PC-9 (cell line): ENCODE measurements around the gene PAK4.

Source experiments
- EZH2 ChIP-seq: fragments of 200-600 bp; sonication (generic); IDR thresholded peaks from 2 replicates; pipeline ENCODE4 v1.8.0; 2017; ENCODE audit warnings: antibody characterized with exemption, low read depth
- TF ChIP-seq, protein P1 (sequence below): fragments of 200-600 bp; sonication (generic); conservative IDR thresholded peaks from 2 replicates; pipeline ENCODE4 v1.6.1; 2017; ENCODE audit warnings: mixed run types, antibody characterized with exemption, mild to moderate bottlenecking, moderate library complexity

GRCh38 chr19:39098365-39099269, 27.0 kb upstream of the PAK4 start:
- TF ChIP-seq, protein P1, sequence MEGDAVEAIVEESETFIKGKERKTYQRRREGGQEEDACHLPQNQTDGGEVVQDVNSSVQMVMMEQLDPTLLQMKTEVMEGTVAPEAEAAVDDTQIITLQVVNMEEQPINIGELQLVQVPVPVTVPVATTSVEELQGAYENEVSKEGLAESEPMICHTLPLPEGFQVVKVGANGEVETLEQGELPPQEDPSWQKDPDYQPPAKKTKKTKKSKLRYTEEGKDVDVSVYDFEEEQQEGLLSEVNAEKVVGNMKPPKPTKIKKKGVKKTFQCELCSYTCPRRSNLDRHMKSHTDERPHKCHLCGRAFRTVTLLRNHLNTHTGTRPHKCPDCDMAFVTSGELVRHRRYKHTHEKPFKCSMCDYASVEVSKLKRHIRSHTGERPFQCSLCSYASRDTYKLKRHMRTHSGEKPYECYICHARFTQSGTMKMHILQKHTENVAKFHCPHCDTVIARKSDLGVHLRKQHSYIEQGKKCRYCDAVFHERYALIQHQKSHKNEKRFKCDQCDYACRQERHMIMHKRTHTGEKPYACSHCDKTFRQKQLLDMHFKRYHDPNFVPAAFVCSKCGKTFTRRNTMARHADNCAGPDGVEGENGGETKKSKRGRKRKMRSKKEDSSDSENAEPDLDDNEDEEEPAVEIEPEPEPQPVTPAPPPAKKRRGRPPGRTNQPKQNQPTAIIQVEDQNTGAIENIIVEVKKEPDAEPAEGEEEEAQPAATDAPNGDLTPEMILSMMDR = no peak
- no peak for TF ChIP-seq EZH2
